GM06990 (cell line): ENCODE results near the gene TLR5.

ENCODE experiments used
- DNase-seq: peaks from one replicate; pipeline ENCODE4 v3.0.0-alpha.2; 2011; ENCODE audit not compliant: insufficient read length; ENCODE audit errors: extremely low read depth
- H3K27me3 ChIP-seq: replicated peaks from 2 replicates; pipeline ENCODE4 v1.6.0; 2011; ENCODE audit warnings: low read length; ENCODE audit not compliant: control insufficient read depth, insufficient read depth
- H3K36me3 ChIP-seq: 2 replicates; pipeline ENCODE4 v1.5.1; 2011; ENCODE audit warnings: low read length; ENCODE audit not compliant: control insufficient read depth, insufficient read depth
- H3K4me3 ChIP-seq: replicated peaks from 2 replicates; pipeline ENCODE4 v1.5.1; 2011; ENCODE audit warnings: low read depth, mild to moderate bottlenecking, control low read depth, low read length
- TF ChIP-seq, protein P1 (sequence below): IDR thresholded peaks from 2 replicates; pipeline ENCODE4 v1.5.1; 2011; ENCODE audit warnings: low read length, control low read depth, mild to moderate bottlenecking, inconsistent platforms; ENCODE audit not compliant: insufficient read depth, poor library complexity, severe bottlenecking

TLR5 gene

DNA sequence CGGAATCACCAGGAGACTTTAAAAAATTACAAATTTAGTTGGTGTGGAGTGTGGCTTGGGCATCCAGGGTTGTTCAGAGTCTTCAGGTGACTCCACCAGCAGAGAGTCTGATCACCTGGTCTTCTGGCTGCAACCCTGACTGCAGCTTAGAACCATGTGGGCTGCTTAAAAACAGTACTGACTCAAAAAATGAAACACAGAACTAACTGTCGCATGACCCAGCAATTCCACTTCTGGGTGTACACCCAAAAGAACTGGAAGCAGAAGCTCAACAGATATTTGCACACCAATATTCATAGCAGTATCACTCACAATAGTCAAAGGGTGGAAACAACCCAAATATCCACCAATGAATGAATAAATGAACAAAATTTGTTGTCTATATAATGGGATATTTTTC lies 17.3 kb downstream of the TLR5 start:
- TF ChIP-seq, protein P1, sequence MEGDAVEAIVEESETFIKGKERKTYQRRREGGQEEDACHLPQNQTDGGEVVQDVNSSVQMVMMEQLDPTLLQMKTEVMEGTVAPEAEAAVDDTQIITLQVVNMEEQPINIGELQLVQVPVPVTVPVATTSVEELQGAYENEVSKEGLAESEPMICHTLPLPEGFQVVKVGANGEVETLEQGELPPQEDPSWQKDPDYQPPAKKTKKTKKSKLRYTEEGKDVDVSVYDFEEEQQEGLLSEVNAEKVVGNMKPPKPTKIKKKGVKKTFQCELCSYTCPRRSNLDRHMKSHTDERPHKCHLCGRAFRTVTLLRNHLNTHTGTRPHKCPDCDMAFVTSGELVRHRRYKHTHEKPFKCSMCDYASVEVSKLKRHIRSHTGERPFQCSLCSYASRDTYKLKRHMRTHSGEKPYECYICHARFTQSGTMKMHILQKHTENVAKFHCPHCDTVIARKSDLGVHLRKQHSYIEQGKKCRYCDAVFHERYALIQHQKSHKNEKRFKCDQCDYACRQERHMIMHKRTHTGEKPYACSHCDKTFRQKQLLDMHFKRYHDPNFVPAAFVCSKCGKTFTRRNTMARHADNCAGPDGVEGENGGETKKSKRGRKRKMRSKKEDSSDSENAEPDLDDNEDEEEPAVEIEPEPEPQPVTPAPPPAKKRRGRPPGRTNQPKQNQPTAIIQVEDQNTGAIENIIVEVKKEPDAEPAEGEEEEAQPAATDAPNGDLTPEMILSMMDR = no peak
- no peak for DNase-seq
- no peak overlapping the region for H3K4me3 ChIP-seq
- no peaks in the 10 kb centered on the region for H3K36me3 ChIP-seq
- no peaks in the 10 kb centered on the region for H3K27me3 ChIP-seq

DNA sequence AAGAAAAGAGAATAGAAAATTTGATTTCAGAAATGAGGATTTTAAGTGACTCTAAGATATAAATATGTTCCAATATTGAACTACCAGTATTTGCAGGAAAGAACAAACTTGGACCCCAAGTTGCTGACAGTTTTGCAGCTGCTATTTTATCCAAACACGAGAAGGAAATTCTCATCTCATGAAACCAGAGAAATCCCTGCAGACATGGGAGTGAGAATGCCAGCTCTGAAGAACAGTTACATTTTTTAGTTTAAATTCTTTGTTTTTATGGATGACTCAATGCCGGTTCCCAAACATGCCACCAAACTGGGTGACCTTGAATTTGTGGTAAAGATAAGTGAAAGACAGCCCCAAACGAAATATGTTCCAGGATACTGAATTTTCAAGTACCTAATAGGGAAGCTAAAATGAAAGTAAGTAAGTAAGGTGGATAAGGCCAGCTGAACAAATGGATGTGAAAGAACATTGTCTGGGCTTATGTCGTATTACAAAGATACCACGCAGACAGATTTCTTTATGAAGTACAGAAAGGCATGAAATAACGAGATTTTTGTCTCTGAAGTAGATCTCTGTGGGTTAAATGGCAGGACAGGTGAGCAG lies 19.9 kb downstream of the TLR5 start:
- Histone ChIP-seq H3K4me3 (no peak overlapping the region), H3K36me3 (no peaks in the 10 kb centered on the region)

GRCh38 chr1:223118418-223118817 lies 24.6 kb downstream of the TLR5 start:
- TF ChIP-seq, protein P1 = no peak
- no peak overlapping the region for H3K4me3 ChIP-seq
- H3K36me3 ChIP-seq = no peaks in the 10 kb centered on the region
- no peak for DNase-seq
- no peaks in the 10 kb centered on the region; the same call in 1 of the 2 replicates for H3K27me3 ChIP-seq

More for the DNA sequence above, 19.9 kb downstream of the TLR5 start:
- no peak for DNase-seq
- TF ChIP-seq, protein P1 = no peak
- no peaks in the 10 kb centered on the region for H3K27me3 ChIP-seq

DNA sequence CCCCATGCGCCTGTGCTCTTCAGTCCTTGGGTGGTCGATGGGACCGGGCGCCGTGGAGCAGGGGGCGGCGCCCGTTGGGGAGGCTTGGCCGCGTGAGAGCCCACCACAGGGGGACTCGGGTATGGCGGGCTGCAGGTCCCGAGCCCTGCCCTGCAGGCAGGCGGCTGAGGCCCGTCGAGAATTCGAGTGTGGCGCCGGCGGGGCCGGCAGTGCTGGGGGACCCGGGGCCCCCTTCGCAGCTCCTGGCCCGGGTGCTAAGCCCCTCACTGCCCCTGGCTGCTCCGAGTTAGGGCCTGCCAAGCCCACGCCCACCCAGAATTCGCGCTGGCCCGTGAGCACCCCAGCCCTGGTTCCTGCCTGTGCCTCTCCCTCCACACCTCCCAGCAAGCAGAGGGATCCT lies 26.1 kb downstream of the TLR5 start:
- H3K4me3 ChIP-seq = no peak overlapping the region
- DNase-seq = no peak
- no peaks in the 10 kb centered on the region; the same call in 1 of the 2 replicates for H3K27me3 ChIP-seq
- TF ChIP-seq, protein P1 = no peak
- H3K36me3 ChIP-seq = no peaks in the 10 kb centered on the region

- DNase-seq = no peak
- H3K27me3 ChIP-seq = no peaks in the 10 kb centered on the region; the same call in none of the 2 replicates
- no peak overlapping the region for H3K4me3 ChIP-seq
- H3K36me3 ChIP-seq = no peaks in the 10 kb centered on the region
- TF ChIP-seq, protein P1 = no peak
Observed at GRCh38 chr1:223114871-223115270, 28.2 kb downstream of the TLR5 start.

GRCh38 chr1:223110952-223111351 lies 32.1 kb downstream of the TLR5 start:
- TF ChIP-seq, protein P1 = no peak

More at GRCh38 chr1:223110952-223111351, 32.1 kb downstream of the TLR5 start:
- DNase-seq = no peak
- no peaks in the 10 kb centered on the region; the same call in none of the 2 replicates for H3K27me3 ChIP-seq
- H3K4me3 ChIP-seq = no peak overlapping the region
- H3K36me3 ChIP-seq = no peaks in the 10 kb centered on the region
